ENCODE measurements around the gene CSF3R.

The CSF3R gene

GRCh38 chr1:36482724-36483388, at the start of gene CSF3R:
TSS of gene CSF3R (minus strand) at chr1:36482913. CDS start at chr1:36479496, 3,417 bp downstream.
- no peak for DNase-seq (ENCODE audit: low read depth in 2 of 3, low spot score in 2 of 3)

- no peak for DNase-seq (ENCODE audit: low read depth in 2 of 3, low spot score in 2 of 3)
These were observed 49.1 kb upstream of the CSF3R start for GRCh38 chr1:36531833-36532232.

GRCh38 chr1:36530791-36531190, 48.1 kb upstream of the CSF3R start:
- DNase-seq (ENCODE audit: low read depth in 2 of 3, low spot score in 2 of 3) = no peak

DNA sequence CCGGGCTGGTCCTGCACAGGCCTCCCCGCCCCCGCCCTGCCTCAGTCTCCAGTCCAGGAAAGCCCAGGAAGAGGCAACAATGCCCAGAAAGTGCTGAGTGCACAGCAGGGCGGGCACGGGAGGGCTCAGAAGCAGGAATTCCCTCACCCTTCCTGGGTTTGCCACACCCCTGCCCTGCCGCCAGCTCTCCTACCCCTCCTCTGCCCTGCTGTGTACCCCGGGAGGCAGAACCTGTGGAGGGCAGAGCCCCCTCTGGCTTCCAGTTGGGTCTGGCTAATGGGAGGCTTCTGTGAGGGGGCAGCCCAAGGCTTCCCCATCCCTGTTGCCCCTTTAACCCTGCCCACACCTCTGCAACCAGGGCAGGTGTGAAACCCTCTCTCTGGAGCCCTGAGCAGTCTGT, 47.5 kb upstream of the CSF3R start:
- DNase-seq (ENCODE audit: low read depth in 2 of 3, low spot score in 2 of 3) = no peak

- DNase-seq (ENCODE audit: low read depth in 2 of 3, low spot score in 2 of 3) = no peak
These were observed 47.1 kb upstream of the CSF3R start for GRCh38 chr1:36529769-36530260.

- no peak for DNase-seq (ENCODE audit: low read depth in 2 of 3, low spot score in 2 of 3)
These were observed 45.9 kb upstream of the CSF3R start for GRCh38 chr1:36528361-36529349.

DNA sequence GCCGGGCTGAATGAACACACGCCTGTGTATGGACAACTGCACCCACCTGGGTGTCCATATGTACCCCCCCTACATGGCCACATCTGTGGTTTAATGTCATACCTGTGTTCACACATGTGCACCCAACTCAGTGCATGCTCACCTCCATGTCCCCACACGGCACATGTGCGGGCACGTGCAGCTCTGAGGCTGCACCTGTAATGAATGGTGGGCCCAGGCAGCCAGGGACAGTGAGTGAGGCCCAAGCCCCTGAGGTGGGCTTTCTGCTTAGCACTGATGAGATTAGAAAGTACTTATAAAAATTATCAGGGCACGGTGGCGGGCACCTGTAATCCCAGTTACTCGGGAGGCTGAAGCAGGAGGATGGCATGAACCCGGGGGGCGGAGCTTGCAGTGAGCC, 42.5 kb upstream of the CSF3R start:
- no peak for DNase-seq (ENCODE audit: low read depth in 2 of 3, low spot score in 2 of 3)

DNA sequence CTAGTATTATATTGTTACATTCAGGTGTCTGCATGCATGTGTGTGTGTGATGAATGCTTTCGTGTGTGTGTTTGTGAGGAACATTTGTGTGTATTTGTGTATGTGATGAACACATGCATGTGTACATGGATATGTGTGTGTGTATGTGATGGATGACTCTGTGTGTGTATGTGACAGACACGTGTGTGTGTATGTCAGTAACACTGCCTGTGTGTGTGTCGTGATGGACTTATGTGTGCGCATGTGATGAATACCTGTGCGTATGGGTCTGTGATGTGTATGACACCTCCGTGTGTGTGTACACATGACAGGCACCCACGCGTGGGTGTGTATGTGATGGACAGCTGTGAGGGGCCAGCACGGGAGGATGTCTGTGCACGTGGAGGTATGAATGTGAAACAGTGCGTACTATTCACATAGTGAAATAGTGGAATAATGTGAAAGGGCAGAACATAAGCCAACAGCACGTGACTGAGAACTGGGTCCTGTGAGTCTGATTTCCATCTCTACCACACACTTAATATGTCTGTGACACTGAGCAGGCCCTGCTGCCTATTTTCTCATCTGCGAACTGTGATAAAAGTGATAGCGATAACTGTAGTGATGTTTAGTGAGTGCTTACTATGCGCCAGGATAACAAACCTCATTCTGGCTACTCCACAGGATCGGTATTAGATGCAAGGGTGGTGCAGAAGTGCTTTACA, 41.8 kb upstream of the CSF3R start:
- DNase-seq (ENCODE audit: low read depth in 2 of 3, low spot score in 2 of 3) = no peak

DNA sequence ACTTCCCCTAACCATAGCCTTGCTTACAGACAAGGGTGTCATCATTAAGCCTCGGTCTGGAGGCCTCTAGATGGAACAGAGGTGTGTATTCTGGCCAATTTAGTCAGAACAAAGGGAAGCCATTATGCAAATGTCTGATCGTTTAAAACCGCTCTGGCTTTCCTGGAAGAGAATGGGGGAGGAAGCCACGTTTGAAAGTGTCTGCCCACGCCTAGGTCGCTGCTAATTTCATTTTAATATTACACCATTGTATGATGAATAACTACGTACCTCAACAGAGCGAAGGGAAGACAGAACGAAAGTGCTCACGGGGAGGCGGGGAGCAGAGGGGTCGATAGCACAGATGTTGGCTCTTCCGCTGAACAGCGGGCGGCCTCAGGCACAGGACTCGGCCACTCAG, 41.1 kb upstream of the CSF3R start:
- DNase-seq (ENCODE audit: low read depth in 2 of 3, low spot score in 2 of 3) = no peak

DNA sequence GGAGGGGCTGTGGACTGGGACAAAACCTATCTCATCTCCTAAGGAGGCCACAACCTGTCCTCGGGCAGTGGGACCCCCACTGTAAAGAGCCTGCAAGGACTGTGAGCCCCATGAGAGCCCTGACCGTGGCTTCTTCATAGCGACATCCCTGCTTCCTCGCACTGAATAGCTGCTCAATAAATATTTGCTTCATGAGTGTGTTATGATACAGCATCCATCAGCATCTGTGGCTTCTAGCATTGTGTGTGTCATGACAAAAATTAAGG, 40.5 kb upstream of the CSF3R start:
- no peak for DNase-seq (ENCODE audit: low read depth in 2 of 3, low spot score in 2 of 3)

DNA sequence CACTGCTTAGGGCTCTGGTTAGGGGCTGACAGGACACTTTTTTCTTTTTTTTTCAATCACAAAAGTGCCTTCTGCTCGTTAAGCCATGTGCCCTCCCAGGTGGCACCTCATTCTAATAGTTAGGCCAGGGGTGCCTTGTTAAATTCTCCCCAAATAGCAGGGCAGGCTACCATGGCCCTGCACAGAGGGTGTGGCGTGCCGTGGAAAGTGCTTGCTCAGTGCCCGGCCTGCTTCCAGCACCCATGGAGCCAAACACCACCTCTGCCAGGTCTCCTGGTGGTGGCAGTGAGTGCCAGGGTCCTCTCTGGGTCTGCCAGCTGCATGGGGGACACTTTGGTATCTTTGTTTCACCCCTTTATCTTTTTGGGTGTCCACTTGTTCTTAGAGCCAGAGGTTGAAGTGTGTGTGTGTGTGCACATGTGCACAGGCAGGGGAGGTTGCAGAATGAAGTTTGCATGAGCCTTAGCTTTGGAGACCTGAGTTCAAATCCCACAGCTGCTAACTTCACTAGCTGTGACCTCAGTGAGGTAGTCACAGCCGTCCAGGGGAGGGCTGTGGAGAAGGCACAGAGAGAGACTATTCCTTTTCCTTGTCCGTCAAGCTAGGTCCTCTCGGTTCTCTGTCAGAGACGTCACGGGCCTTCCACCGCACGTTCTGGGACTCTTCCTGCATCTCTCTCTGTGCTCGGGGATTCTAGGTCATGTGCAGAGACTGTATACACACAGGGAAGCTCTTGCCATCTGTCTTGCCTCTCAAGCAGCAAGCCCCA, 39.9 kb upstream of the CSF3R start:
- DNase-seq (ENCODE audit: low read depth in 2 of 3, low spot score in 2 of 3) = no peak

- no peak for DNase-seq (ENCODE audit: low read depth in 2 of 3, low spot score in 2 of 3)
These were observed 39.3 kb upstream of the CSF3R start for GRCh38 chr1:36522021-36522420.

GRCh38 chr1:36520771-36521420, 38.2 kb upstream of the CSF3R start:
- DNase-seq (ENCODE audit: low read depth in 2 of 3, low spot score in 2 of 3) = no peak

- no peak for DNase-seq (ENCODE audit: low read depth in 2 of 3, low spot score in 2 of 3)
These were observed 37.3 kb upstream of the CSF3R start for GRCh38 chr1:36520056-36520455.

DNA sequence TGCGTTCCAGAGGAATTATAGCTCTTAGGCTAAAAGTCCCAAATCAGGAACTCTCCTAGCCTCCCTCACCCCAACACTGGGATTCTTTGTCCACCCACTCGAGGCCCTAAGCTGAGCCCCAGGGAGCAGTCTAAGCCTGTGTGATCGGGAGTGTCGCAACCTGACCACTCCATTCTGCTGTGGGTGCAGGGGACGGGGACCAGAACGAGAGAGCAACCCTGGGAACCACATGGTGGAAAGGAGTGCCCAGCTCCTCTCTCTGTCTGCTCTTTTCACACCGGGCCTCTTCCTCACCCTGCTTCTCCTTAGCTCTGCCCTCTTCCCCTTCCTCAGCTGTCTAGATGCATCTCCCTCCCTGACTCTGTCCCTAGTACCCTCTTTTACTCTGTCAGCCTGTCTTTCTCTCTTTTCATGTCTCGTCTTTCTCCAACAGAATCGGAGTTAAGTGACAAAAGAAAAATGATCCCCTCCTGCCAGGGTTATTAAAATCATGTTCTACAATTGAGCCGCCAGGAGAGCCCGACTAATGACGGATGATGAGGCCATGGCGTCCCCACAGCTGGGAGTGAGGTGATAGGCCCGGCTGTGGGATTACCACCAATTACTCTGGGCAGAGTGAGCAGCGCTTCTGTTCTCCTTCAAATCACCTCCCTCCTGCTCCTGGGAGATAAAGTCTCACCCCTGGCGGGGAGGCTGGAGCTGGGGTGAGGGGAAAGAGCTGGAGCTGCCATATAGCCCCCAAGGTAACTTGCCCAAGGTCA, 34.5 kb upstream of the CSF3R start:
- DNase-seq (ENCODE audit: low read depth in 2 of 3, low spot score in 2 of 3) = no peak

DNA sequence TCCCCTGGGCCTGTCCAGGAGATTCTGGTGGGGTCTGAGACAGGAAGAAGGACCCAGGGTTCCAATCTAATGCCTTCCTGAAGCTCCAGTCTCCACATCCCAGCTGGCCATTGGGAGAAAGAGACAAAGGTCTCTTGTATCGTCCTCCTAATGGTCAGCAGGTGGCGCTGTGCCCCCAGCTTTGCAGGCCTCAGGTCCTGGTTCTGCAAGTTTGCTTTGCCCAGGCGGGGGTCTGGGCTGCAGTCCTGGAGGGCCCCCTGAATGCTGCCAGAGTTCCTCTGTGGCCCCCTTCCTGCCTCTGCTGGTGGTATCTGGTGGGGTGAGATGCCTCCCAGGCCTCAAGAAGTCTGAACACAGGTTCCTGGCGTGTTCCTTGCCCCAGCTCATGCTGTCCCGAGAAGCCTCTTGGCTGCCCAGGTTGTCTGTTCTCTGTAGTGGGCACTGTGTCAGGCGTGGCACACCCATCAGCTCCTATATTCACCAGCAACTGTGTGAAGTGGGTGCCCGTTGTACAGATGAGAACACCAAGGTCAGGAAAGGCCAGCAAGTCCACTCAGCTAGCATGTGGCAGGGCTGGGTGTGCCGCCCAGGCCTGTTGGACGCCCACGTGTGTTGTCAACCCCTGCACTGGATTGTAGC, 33.8 kb upstream of the CSF3R start:
- no peak for DNase-seq (ENCODE audit: low read depth in 2 of 3, low spot score in 2 of 3)

GRCh38 chr1:36515315-36516138, 32.8 kb upstream of the CSF3R start:
- no peak for DNase-seq (ENCODE audit: low read depth in 2 of 3, low spot score in 2 of 3)

DNA sequence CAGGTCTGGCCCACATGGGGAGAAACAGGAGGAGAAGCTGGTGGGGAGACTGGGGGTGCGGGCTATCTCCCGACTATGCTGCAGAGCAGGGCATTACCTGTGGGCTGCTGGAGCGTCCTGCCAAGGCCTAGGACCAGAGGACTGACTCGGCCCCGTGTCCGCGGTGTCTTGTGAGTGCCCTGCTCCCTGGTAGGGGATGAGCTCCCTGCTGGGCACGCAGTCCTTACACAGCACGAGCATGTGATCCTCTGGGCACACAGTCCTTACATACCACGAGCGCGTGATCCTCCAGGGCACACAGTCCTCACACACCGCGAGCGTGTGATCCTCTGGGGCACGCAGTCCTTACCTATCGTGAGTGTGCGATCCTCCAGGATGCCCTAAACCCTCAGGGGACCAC, 31.8 kb upstream of the CSF3R start:
- DNase-seq (ENCODE audit: low read depth in 2 of 3, low spot score in 2 of 3) = no peak
